Progenitor cell of endocrine pancreas (in vitro differentiated cells): ENCODE results near the gene OBSL1. TPM values are rescaled to one million over a fixed set of nuclear protein-coding genes. Genes with fewer than 3 reads are reported as not detected.

Source experiments
- DNase-seq: peaks from one replicate; pipeline ENCODE4 v3.0.0; 2021; ENCODE audit warnings: low spot score; ENCODE audit not compliant: unreplicated experiment
- H3K27ac Mint-ChIP-seq: 2 replicates; pipeline ENCODE4 v1.8.0; 2021; ENCODE audit warnings: mild to moderate bottlenecking, moderate library complexity, mixed read lengths
- H3K27me3 Mint-ChIP-seq: 2 replicates; pipeline ENCODE4 v1.8.0; 2021; ENCODE audit warnings: mixed read lengths
- H3K36me3 Mint-ChIP-seq: 2 replicates; pipeline ENCODE4 v1.8.0; 2022; ENCODE audit warnings: mixed read lengths; ENCODE audit not compliant: insufficient read depth
- H3K4me1 Mint-ChIP-seq: 2 replicates; pipeline ENCODE4 v1.8.0; 2021; ENCODE audit warnings: low read depth, mixed read lengths
- H3K4me3 Mint-ChIP-seq: 2 replicates; pipeline ENCODE4 v1.8.0; 2021; ENCODE audit warnings: low read depth, mild to moderate bottlenecking, moderate library complexity, mixed read lengths
- H3K9me3 Mint-ChIP-seq: 2 replicates; pipeline ENCODE4 v1.8.0; 2021; ENCODE audit warnings: low read depth, mixed read lengths
- CTCF ChIP-seq: fragments of 200-600 bp; sonication (generic); IDR thresholded peaks from one replicate; pipeline ENCODE4 v1.5.0; 2021; ENCODE audit warnings: antibody characterized with exemption, mild to moderate bottlenecking; ENCODE audit not compliant: unreplicated experiment
- total RNA-seq: library from RNA; stranded (reverse); gene quantifications from 2 replicates; pipeline ENCODE4 v1.2.1, GENCODE V29; 2021

OBSL1 gene
- total RNA-seq, 1 donor from 2014 or later: 198 TPM

- H3K27me3 Mint-ChIP-seq: peaks cover 5% of the 10 kb centered on the region
- peaks cover 19% of the 10 kb centered on the region for H3K36me3 Mint-ChIP-seq
- no peak for DNase-seq
- H3K27ac Mint-ChIP-seq: no peak overlapping the region
- no peak overlapping the region for H3K4me3 Mint-ChIP-seq
- TF ChIP-seq CTCF: no peak
- H3K9me3 Mint-ChIP-seq: no peaks in the 10 kb centered on the region
- H3K4me1 Mint-ChIP-seq: peaks cover 7% of the 10 kb centered on the region
These were observed 2.3 kb downstream of the OBSL1 start for GRCh38 chr2:219569041-219569440.

GRCh38 chr2:219567791-219568361, 3.5 kb downstream of the OBSL1 start:
- Mint-ChIP-seq H3K27me3 (peaks cover 5% of the 10 kb centered on the region), H3K36me3 (peaks cover 25% of the 10 kb centered on the region), H3K4me3 (no peak overlapping the region), H3K27ac (no peak overlapping the region), H3K4me1 (peaks cover 7% of the 10 kb centered on the region), H3K9me3 (no peaks in the 10 kb centered on the region)
- DNase-seq: no peak
- no peak for TF ChIP-seq CTCF

GRCh38 chr2:219567131-219567530, 4.2 kb downstream of the OBSL1 start:
- H3K4me3 Mint-ChIP-seq: no peak overlapping the region
- peaks cover 5% of the 10 kb centered on the region for H3K27me3 Mint-ChIP-seq
- peaks cover 6% of the 10 kb centered on the region for H3K4me1 Mint-ChIP-seq
- no peak overlapping the region for H3K27ac Mint-ChIP-seq
- no peak for TF ChIP-seq CTCF
- H3K9me3 Mint-ChIP-seq: no peaks in the 10 kb centered on the region
- peaks cover 25% of the 10 kb centered on the region for H3K36me3 Mint-ChIP-seq
- no peak for DNase-seq

- DNase-seq: no peak
- no peak for TF ChIP-seq CTCF
- H3K27me3 Mint-ChIP-seq: peaks cover 5% of the 10 kb centered on the region
- peaks cover 25% of the 10 kb centered on the region for H3K36me3 Mint-ChIP-seq
- peaks cover 6% of the 10 kb centered on the region for H3K4me1 Mint-ChIP-seq
- H3K4me3 Mint-ChIP-seq: no peak overlapping the region
- no peak overlapping the region for H3K27ac Mint-ChIP-seq
- no peaks in the 10 kb centered on the region for H3K9me3 Mint-ChIP-seq
These were observed 4.7 kb downstream of the OBSL1 start for GRCh38 chr2:219566640-219567039.

- TF ChIP-seq CTCF: no peak
- peaks cover 12% of the 10 kb centered on the region for H3K4me1 Mint-ChIP-seq
- no peaks in the 10 kb centered on the region for H3K9me3 Mint-ChIP-seq
- H3K27me3 Mint-ChIP-seq: peaks cover 5% of the 10 kb centered on the region
- peaks cover 26% of the 10 kb centered on the region for H3K36me3 Mint-ChIP-seq
- DNase-seq: no peak
- no peak overlapping the region for H3K4me3 Mint-ChIP-seq
- H3K27ac Mint-ChIP-seq: no peak overlapping the region
These were observed 5.9 kb downstream of the OBSL1 start for GRCh38 chr2:219565130-219566080.
